ENCODE results near the gene SEC22A. TPM values are rescaled to one million over a fixed set of nuclear protein-coding genes. Genes with fewer than 3 reads are reported as not detected.
"Not testable (repeated sequence)": the region's sequence is repeated elsewhere in the genome, so short reads cannot be mapped to it uniquely, and the experiment has no call there.

The SEC22A gene
- polyA plus RNA-seq, 4 donors: 4.6 to 17.3 (median 8.3) TPM

DNA sequence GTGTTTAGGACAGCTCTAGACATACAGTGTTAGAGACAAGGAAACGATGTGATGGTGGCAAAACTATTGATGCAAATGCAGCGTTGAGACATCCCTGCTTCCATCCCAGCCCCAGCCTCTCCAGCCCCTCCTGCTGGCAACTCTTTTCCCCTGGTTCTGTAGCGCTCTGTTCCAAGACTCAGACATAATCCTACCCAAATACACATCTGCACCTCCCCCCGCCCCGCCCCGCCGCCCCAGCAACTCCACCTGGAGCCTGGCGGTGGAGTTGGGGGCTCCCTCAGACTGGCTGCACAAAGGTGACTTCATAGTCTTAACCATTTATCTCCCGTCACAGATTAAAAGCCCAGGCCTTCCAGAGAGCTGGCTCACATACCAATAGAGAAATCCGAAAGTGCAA is 7.2 kb upstream of the SEC22A start:
- Histone ChIP-seq H3K4me3 (ENCODE audit: low read depth in 1 of 3, low read length in 3 of 3) (no peak overlapping the region), H3K27me3 (ENCODE audit: control insufficient read depth in 3 of 3, insufficient read depth in 3 of 3, low read length in 3 of 3) (no peaks in the 10 kb centered on the region), H3K4me1 (ENCODE audit: control insufficient read depth in 3 of 3, insufficient read depth in 2 of 3, low read depth in 1 of 3, low read length in 2 of 3) (no peaks in the 10 kb centered on the region), H3K27ac (ENCODE audit: low read depth in 1 of 3, low read length in 2 of 3) (no peak overlapping the region), H3K36me3 (ENCODE audit: control insufficient read depth in 3 of 3, insufficient read depth in 2 of 3, low read depth in 1 of 3, low read length in 3 of 3) (no peaks in the 10 kb centered on the region), H3K9me3 (ENCODE audit: control insufficient read depth in 2 of 2, insufficient read depth in 1 of 2, low read depth in 1 of 2, low read length in 1 of 2) (no peaks in the 10 kb centered on the region)
- 18 to 43% (median 34%) methylated on average over 10 of the region's 10 CpGs for WGBS, 3 donors
- DNase-seq (peak; percentile 26 to 36), FAIRE-seq (no peak)

GRCh38 chr3:123198372-123198771 is 3.4 kb upstream of the SEC22A start:
- Histone ChIP-seq H3K27me3 (ENCODE audit: control insufficient read depth in 3 of 3, insufficient read depth in 3 of 3, low read length in 3 of 3) (no peaks in the 10 kb centered on the region), H3K9me3 (ENCODE audit: control insufficient read depth in 2 of 2, insufficient read depth in 1 of 2, low read depth in 1 of 2, low read length in 1 of 2) (no peaks in the 10 kb centered on the region), H3K27ac (ENCODE audit: low read depth in 1 of 3, low read length in 2 of 3) (no peak overlapping the region), H3K4me3 (ENCODE audit: low read depth in 1 of 3, low read length in 3 of 3) (no peak overlapping the region), H3K4me1 (ENCODE audit: control insufficient read depth in 3 of 3, insufficient read depth in 2 of 3, low read depth in 1 of 3, low read length in 2 of 3) (peaks cover 2 to 9% (median 3%) of the 10 kb centered on the region in 3 donors), H3K36me3 (ENCODE audit: control insufficient read depth in 3 of 3, insufficient read depth in 2 of 3, low read depth in 1 of 3, low read length in 3 of 3) (no peaks in the 10 kb centered on the region)
- DNase-seq (no peak), FAIRE-seq (no peak)
- WGBS, 3 donors: 92 to 100% (median 93%) methylated on average over 1 of the region's 1 CpG

- H3K9me3 ChIP-seq (ENCODE audit: control insufficient read depth in 2 of 2, insufficient read depth in 1 of 2, low read depth in 1 of 2, low read length in 1 of 2): no peaks in the 10 kb centered on the region
- H3K27ac ChIP-seq (ENCODE audit: low read depth in 1 of 3, low read length in 2 of 3): peak overlapping the region; percentile 69 to 90 (median 88)
- no peaks in the 10 kb centered on the region for H3K36me3 ChIP-seq (ENCODE audit: control insufficient read depth in 3 of 3, insufficient read depth in 2 of 3, low read depth in 1 of 3, low read length in 3 of 3)
- no peak for FAIRE-seq
- peaks cover 2 to 9% (median 3%) of the 10 kb centered on the region in 3 donors for H3K4me1 ChIP-seq (ENCODE audit: control insufficient read depth in 3 of 3, insufficient read depth in 2 of 3, low read depth in 1 of 3, low read length in 2 of 3)
- DNase-seq: no peak
- WGBS, 3 donors: 1 to 6% (median 1%) methylated on average over 6 of the region's 6 CpGs
- no peaks in the 10 kb centered on the region for H3K27me3 ChIP-seq (ENCODE audit: control insufficient read depth in 3 of 3, insufficient read depth in 3 of 3, low read length in 3 of 3)
- H3K4me3 ChIP-seq (ENCODE audit: low read depth in 1 of 3, low read length in 3 of 3): peak overlapping the region; percentile 63 to 100 (median 71)
These were observed 553 bp upstream of the SEC22A start for GRCh38 chr3:123201223-123201556.

DNA sequence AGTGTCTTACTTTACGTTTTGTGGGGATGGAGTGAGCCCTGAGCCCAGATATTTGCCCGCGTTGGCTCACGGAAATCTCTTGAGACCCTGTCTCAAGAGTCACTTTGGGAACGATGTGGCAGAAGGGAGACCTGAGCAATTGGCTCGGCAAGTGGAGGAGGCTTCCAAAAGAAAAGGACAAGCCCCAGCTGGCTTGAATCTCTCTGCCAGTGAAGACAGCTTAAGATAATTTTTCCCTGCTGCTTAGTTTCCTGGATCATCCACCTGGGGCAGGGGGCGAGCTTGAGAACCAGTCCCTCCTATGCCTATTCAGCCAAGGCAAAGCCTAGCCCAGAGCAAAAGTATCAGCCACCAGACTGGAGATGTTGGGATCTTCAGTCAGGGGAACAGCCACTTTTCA is 708 bp downstream of the SEC22A start:
- WGBS, 3 donors: 0 to 2% (median 0%) methylated on average over 7 of the region's 7 CpGs
- H3K36me3 ChIP-seq (ENCODE audit: control insufficient read depth in 3 of 3, insufficient read depth in 2 of 3, low read depth in 1 of 3, low read length in 3 of 3): peaks cover 0 to 2% (median 0%) of the 10 kb centered on the region in 3 donors
- no peaks in the 10 kb centered on the region for H3K27me3 ChIP-seq (ENCODE audit: control insufficient read depth in 3 of 3, insufficient read depth in 3 of 3, low read length in 3 of 3)
- H3K27ac ChIP-seq (ENCODE audit: low read depth in 1 of 3, low read length in 2 of 3): peak overlapping the region; percentile 65 to 92 (median 90)
- H3K4me3 ChIP-seq (ENCODE audit: low read depth in 1 of 3, low read length in 3 of 3): peak overlapping the region; percentile 63 to 100 (median 71)
- FAIRE-seq: no peak
- peak in 1 of 2 donors; percentile 9 for DNase-seq
- H3K9me3 ChIP-seq (ENCODE audit: control insufficient read depth in 2 of 2, insufficient read depth in 1 of 2, low read depth in 1 of 2, low read length in 1 of 2): no peaks in the 10 kb centered on the region
- H3K4me1 ChIP-seq (ENCODE audit: control insufficient read depth in 3 of 3, insufficient read depth in 2 of 3, low read depth in 1 of 3, low read length in 2 of 3): peaks cover 2 to 9% (median 3%) of the 10 kb centered on the region in 3 donors

- DNase-seq: no peak
- WGBS, 3 donors: 85 to 97% (median 89%) methylated on average over 1 of the region's 1 CpG
- no peaks in the 10 kb centered on the region for H3K4me1 ChIP-seq (ENCODE audit: control insufficient read depth in 3 of 3, insufficient read depth in 2 of 3, low read depth in 1 of 3, low read length in 2 of 3)
- H3K36me3 ChIP-seq (ENCODE audit: control insufficient read depth in 3 of 3, insufficient read depth in 2 of 3, low read depth in 1 of 3, low read length in 3 of 3): peaks cover 0 to 3% (median 3%) of the 10 kb centered on the region in 3 donors
- H3K4me3 ChIP-seq (ENCODE audit: low read depth in 1 of 3, low read length in 3 of 3): no peak overlapping the region
- H3K27me3 ChIP-seq (ENCODE audit: control insufficient read depth in 3 of 3, insufficient read depth in 3 of 3, low read length in 3 of 3): no peaks in the 10 kb centered on the region
- H3K27ac ChIP-seq (ENCODE audit: low read depth in 1 of 3, low read length in 2 of 3): no peak overlapping the region
- no peak for FAIRE-seq
- no peaks in the 10 kb centered on the region for H3K9me3 ChIP-seq (ENCODE audit: control insufficient read depth in 2 of 2, insufficient read depth in 1 of 2, low read depth in 1 of 2, low read length in 1 of 2)
These were observed 17.2 kb downstream of the SEC22A start for GRCh38 chr3:123218990-123219389.

- H3K27ac ChIP-seq (ENCODE audit: low read depth in 1 of 3, low read length in 2 of 3); H3K27me3 ChIP-seq (ENCODE audit: control insufficient read depth in 3 of 3, insufficient read depth in 3 of 3, low read length in 3 of 3); FAIRE-seq; H3K36me3 ChIP-seq (ENCODE audit: control insufficient read depth in 3 of 3, insufficient read depth in 2 of 3, low read depth in 1 of 3, low read length in 3 of 3); DNase-seq; H3K9me3 ChIP-seq (ENCODE audit: control insufficient read depth in 2 of 2, insufficient read depth in 1 of 2, low read depth in 1 of 2, low read length in 1 of 2); H3K4me3 ChIP-seq (ENCODE audit: low read depth in 1 of 3, low read length in 3 of 3); H3K4me1 ChIP-seq (ENCODE audit: control insufficient read depth in 3 of 3, insufficient read depth in 2 of 3, low read depth in 1 of 3, low read length in 2 of 3): not testable (repeated sequence)
- WGBS, 3 donors: 80 to 100% (median 94%) methylated on average over 2 to 4 of the region's 4 CpGs
These were observed 19.6 kb downstream of the SEC22A start for GRCh38 chr3:123221369-123221768.

- H3K9me3 ChIP-seq (ENCODE audit: control insufficient read depth in 2 of 2, insufficient read depth in 1 of 2, low read depth in 1 of 2, low read length in 1 of 2): peaks cover 0 to 18% of the 10 kb centered on the region in 2 donors
- DNase-seq (no peak), FAIRE-seq (no peak)
- WGBS, 3 donors: 94 to 99% (median 96%) methylated on average over 3 of the region's 3 CpGs
- no peaks in the 10 kb centered on the region for H3K4me1 ChIP-seq (ENCODE audit: control insufficient read depth in 3 of 3, insufficient read depth in 2 of 3, low read depth in 1 of 3, low read length in 2 of 3)
- no peaks in the 10 kb centered on the region for H3K27me3 ChIP-seq (ENCODE audit: control insufficient read depth in 3 of 3, insufficient read depth in 3 of 3, low read length in 3 of 3)
- peaks cover 3 to 9% (median 6%) of the 10 kb centered on the region in 3 donors for H3K36me3 ChIP-seq (ENCODE audit: control insufficient read depth in 3 of 3, insufficient read depth in 2 of 3, low read depth in 1 of 3, low read length in 3 of 3)
- no peak overlapping the region for H3K27ac ChIP-seq (ENCODE audit: low read depth in 1 of 3, low read length in 2 of 3)
- no peak overlapping the region for H3K4me3 ChIP-seq (ENCODE audit: low read depth in 1 of 3, low read length in 3 of 3)
These were observed 23.3 kb downstream of the SEC22A start for GRCh38 chr3:123225016-123225415.

DNA sequence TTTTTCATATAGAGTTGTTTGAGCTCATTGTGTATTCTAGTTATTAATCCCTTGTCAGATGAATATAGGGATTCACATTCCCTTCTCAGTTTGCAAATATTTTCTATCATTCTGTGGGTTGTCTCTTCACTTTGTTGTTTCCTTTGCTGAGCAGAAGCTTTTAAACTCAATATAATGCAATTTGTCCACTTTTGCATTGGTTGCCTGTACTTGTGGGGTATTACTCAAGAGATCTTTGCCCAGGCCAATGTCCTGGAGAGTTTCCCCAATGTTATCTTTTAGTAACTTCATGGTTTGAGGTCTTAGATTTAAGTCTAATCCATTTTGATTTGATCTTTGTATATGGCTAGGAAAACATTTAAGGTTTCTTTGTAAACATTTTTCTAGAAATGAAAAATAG is 24.8 kb downstream of the SEC22A start:
- DNase-seq (no peak), FAIRE-seq (no peak)
- Histone ChIP-seq H3K36me3 (ENCODE audit: control insufficient read depth in 3 of 3, insufficient read depth in 2 of 3, low read depth in 1 of 3, low read length in 3 of 3) (peaks cover 3 to 9% (median 6%) of the 10 kb centered on the region in 3 donors), H3K27ac (ENCODE audit: low read depth in 1 of 3, low read length in 2 of 3) (no peak overlapping the region), H3K4me3 (ENCODE audit: low read depth in 1 of 3, low read length in 3 of 3) (no peak overlapping the region), H3K4me1 (ENCODE audit: control insufficient read depth in 3 of 3, insufficient read depth in 2 of 3, low read depth in 1 of 3, low read length in 2 of 3) (no peaks in the 10 kb centered on the region), H3K27me3 (ENCODE audit: control insufficient read depth in 3 of 3, insufficient read depth in 3 of 3, low read length in 3 of 3) (no peaks in the 10 kb centered on the region), H3K9me3 (ENCODE audit: control insufficient read depth in 2 of 2, insufficient read depth in 1 of 2, low read depth in 1 of 2, low read length in 1 of 2) (peaks cover 0 to 18% of the 10 kb centered on the region in 2 donors)

DNA sequence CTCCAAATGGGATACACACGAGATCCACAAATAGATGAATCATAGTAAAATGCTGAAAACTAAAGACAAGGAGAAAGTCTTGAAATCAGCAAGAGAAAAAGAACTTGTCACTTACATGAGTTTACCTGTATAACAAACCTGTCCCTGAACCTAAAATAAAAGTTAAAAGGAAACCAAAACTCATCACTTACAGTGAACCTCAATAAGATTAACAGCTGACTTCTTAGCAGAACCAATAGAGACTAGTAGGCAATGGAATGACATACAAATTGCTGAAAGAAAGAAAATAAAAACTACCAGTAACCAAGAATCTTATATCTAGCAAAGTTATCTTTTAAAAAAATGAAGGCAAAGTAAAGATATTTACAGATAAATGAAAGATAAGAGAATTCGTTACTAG is 27.4 kb downstream of the SEC22A start:
- H3K4me3 ChIP-seq (ENCODE audit: low read depth in 1 of 3, low read length in 3 of 3): no peak overlapping the region
- FAIRE-seq (no peak), DNase-seq (peak in 1 of 2 donors; percentile 24)
- no peak overlapping the region for H3K27ac ChIP-seq (ENCODE audit: low read depth in 1 of 3, low read length in 2 of 3)
- peaks cover 0 to 18% of the 10 kb centered on the region in 2 donors for H3K9me3 ChIP-seq (ENCODE audit: control insufficient read depth in 2 of 2, insufficient read depth in 1 of 2, low read depth in 1 of 2, low read length in 1 of 2)
- no peaks in the 10 kb centered on the region for H3K27me3 ChIP-seq (ENCODE audit: control insufficient read depth in 3 of 3, insufficient read depth in 3 of 3, low read length in 3 of 3)
- WGBS, 3 donors: 94 to 98% (median 97%) methylated on average over 2 of the region's 2 CpGs
- H3K4me1 ChIP-seq (ENCODE audit: control insufficient read depth in 3 of 3, insufficient read depth in 2 of 3, low read depth in 1 of 3, low read length in 2 of 3): no peaks in the 10 kb centered on the region
- peaks cover 3 to 12% (median 6%) of the 10 kb centered on the region in 3 donors for H3K36me3 ChIP-seq (ENCODE audit: control insufficient read depth in 3 of 3, insufficient read depth in 2 of 3, low read depth in 1 of 3, low read length in 3 of 3)
